Ramos (cell line): ENCODE results near the gene DPF3.

Experiments used
- in situ Hi-C: fragments of 300-500 bp; cut with MboI; formaldehyde crosslinking; loops from one replicate; pipeline ENCODE4 v1.14.3; 2022; ENCODE audit warnings: low sequenced_read_pairs; ENCODE audit not compliant: unreplicated experiment

DPF3 gene

DNA sequence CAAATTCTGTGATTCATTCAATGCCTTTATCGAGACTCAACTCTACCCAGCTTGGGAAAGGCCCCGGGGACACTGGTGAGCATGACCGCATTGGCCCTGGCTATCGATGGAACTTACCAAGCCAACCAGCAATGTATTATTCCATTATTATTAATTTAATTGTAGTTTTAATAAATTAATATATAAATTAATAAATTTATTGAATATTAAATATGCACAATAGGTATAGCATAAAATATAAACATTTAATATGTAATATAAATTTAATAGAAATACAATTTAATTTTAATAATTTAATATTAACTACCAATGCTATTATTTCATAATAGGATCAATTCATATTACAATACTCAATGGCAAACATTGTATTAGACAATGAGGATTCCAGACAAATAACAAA, 163.4 kb downstream of the DPF3 start:
- in situ Hi-C loops, result no loop called here

GRCh38 chr14:72726444-72726843, 167.5 kb downstream of the DPF3 start:
- in situ Hi-C loops, result no loop called here

GRCh38 chr14:72723858-72724530, 169.9 kb downstream of the DPF3 start:
- in situ Hi-C loops, result no loop called here

- in situ Hi-C loops, result no loop called here
Measured at GRCh38 chr14:72722201-72722785, 171.6 kb downstream of the DPF3 start.

DNA sequence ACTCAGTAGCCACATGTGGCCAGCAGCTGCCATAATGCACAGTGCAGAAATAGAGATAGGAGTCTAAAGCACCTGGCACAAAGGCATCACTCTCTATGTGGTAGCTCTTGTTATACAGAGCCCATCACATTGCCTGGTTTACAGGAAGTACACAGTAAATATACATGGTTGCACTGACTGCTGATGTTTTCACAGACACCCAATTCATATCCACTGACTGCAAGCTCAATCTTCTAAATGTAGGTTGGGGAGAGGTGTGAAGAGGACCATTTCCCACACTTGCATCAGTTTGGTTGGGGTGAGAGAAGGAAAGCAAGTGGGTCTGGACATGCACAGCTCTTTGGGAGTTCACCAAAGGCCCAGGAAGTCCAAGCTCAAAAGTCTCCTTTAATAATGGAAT, 172.8 kb downstream of the DPF3 start:
- in situ Hi-C loops, result no loop called here

DNA sequence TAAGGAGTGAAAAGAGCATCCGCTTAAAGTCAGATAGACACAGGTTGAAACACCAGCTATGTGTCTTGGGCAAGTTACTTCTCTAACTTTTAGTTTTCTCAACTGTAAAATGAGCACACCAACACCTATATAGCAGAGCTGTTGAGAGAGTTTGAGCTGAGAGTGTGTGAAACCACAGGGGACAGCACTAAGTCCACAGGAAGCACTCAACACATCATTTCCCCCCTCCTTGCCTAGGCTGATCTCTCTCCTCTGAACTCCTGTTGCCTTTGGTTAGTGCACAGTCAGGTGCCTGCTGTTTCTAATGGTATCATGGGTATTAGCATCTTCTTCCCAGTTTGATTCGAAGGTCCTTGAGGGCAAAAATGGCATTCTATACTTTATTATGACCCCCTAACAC, 176.7 kb downstream of the DPF3 start:
- in situ Hi-C loops, result no loop called here

- in situ Hi-C loops, result no loop called here
Measured at GRCh38 chr14:72716476-72716875, 177.4 kb downstream of the DPF3 start.

- in situ Hi-C loops, result no loop called here
Measured at GRCh38 chr14:72715850-72716228, 178.1 kb downstream of the DPF3 start.

DNA sequence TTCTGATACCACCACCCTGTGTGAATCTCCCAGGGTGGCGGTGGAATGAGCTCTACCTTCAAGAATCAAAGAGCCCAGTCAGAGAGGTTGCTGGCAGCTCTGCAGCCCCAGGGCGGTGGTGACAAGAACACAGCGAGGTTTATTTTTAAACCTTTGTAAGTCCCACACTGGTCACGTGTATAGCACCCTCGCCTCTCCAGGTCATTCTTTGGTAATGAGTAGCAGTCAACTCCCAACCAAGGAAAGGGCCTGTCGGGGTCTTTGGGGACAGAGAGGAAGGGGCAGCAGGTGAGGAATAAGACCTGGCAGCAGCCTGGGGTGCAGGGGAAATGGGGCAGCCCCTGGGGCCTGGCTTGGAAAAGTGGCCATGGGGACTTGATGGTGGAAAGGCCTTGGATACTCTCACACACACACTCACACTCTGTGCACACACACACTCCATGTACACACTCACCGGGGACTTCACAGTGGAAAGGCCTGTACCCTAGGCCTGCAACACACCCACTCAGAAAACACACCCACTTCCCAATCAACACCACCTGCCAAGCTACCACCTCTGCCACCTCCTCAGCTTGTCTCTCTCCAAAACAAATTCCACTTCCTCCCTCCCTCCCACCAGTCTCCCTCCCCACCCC, 178.6 kb downstream of the DPF3 start:
- in situ Hi-C loops, result no loop called here

- in situ Hi-C loops, result no loop called here
Measured at GRCh38 chr14:72714871-72715214, 179.1 kb downstream of the DPF3 start.

GRCh38 chr14:72714094-72714493, 179.8 kb downstream of the DPF3 start:
- in situ Hi-C loops, result no loop called here

- in situ Hi-C loops, result no loop called here
Measured at GRCh38 chr14:72711936-72712335, 182.0 kb downstream of the DPF3 start.

GRCh38 chr14:72709916-72710611, 183.8 kb downstream of the DPF3 start:
- in situ Hi-C loops, result no loop called here

GRCh38 chr14:72708708-72709475, 185.0 kb downstream of the DPF3 start:
- in situ Hi-C loops, result no loop called here

GRCh38 chr14:72708222-72708621, 185.7 kb downstream of the DPF3 start:
- in situ Hi-C loops, result no loop called here

DNA sequence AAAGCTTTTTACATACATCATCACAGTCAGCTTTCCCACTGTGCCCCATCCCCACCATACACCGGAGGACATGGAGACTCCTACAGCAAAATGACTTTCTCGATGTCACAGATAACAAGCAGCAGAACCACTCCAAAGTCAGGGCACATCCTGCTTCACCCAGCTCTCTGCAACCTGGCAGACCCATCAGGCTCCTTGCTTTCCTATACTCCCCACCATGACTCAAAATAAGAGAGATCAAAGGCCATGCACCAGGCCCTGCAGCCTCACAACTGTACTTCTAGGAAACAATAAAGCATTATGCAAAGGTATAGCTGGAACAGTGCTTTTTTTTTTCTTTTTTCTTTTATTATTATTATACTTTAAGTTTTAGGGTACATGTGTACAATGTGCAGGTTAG, 187.4 kb downstream of the DPF3 start:
- in situ Hi-C loops, result no loop called here

GRCh38 chr14:72704502-72704901, 189.4 kb downstream of the DPF3 start:
- in situ Hi-C loops, result no loop called here

GRCh38 chr14:72701605-72702004, 192.3 kb downstream of the DPF3 start:
- in situ Hi-C loops, result no loop called here

DNA sequence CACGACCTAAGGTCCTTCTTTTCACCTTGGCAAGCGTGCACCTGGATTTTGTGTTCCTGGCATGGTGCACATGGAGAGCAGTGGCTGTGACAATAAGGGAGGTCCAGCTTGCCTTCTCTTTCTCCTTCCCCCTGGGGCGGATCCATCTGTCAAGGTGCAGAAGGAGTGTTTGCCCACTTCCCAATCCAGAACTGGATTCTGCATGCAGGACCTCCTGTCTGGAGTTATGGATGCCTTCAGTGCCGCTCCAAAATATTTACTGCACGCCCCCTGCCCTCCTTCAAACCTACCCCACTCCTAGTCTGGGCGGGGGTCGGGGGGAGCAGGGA, 192.7 kb downstream of the DPF3 start:
- in situ Hi-C loops, result no loop called here

GRCh38 chr14:72700338-72701236, 193.3 kb downstream of the DPF3 start:
- in situ Hi-C loops, result no loop called here
